Measurements from ENCODE around the gene GMCL2. TPM values are rescaled to one million over a fixed set of nuclear protein-coding genes. Genes with fewer than 3 reads are reported as not detected.
A peak's percentile ranks its signal among the peaks of the same experiment; 100 is the strongest.

Gene GMCL2
- total RNA-seq, 1 donor from 2014 or later: not detected

DNA sequence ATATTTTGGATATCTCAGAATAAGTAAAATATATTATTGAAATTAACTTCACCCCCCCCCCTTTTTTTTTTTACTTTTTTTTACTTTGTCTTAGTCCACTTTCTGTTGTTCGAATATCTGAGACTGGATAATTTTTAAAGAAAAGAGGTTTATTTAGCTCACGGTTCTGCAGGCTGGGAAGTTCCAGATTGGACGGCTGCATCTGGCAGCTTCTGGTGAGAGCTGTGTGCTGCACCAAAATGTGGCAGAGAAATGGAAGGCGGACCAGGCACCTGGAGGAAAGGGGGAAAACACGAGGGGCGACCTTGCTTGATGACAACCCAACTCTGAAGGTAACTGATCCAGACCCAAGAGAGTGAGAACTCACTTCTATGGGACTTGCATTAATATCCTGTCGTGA lies 5.6 kb upstream of the GMCL2 start:
- FAIRE-seq (no peak), DNase-seq (ENCODE audit: low read depth) (no peak)
- no peak overlapping the region for H3K4me3 ChIP-seq (ENCODE audit: low read depth, low read length)
- TF ChIP-seq, protein P1, sequence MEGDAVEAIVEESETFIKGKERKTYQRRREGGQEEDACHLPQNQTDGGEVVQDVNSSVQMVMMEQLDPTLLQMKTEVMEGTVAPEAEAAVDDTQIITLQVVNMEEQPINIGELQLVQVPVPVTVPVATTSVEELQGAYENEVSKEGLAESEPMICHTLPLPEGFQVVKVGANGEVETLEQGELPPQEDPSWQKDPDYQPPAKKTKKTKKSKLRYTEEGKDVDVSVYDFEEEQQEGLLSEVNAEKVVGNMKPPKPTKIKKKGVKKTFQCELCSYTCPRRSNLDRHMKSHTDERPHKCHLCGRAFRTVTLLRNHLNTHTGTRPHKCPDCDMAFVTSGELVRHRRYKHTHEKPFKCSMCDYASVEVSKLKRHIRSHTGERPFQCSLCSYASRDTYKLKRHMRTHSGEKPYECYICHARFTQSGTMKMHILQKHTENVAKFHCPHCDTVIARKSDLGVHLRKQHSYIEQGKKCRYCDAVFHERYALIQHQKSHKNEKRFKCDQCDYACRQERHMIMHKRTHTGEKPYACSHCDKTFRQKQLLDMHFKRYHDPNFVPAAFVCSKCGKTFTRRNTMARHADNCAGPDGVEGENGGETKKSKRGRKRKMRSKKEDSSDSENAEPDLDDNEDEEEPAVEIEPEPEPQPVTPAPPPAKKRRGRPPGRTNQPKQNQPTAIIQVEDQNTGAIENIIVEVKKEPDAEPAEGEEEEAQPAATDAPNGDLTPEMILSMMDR (IDR thresholded peaks at IDR 0.05; ENCODE audit: insufficient read depth, low read length, severe bottlenecking): no peak
- no peaks in the 10 kb centered on the region for H3K36me3 ChIP-seq (ENCODE audit: control insufficient read depth, insufficient read depth, low read length)
- H3K27me3 ChIP-seq (ENCODE audit: control insufficient read depth, insufficient read depth, low read length): peaks cover 7% of the 10 kb centered on the region

DNA sequence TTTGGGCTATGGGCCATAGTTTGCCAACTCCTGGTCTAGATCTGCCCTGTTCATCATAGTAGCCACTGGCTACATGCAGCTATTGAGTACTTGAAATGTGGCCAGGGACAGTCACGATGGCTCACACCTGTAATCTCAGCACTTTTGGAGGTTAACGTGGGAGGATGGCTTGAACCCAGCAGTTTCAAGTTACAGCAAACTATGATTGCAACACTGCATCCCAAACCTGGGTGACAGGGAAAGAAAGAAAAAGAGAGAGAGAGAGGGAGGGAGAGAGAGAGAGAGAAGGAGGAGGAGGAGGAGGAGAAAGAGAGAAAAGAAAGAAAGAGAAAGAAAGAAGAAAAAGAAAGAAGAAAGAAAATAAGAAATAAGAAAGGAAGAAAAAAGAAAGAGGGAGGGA lies 5.1 kb upstream of the GMCL2 start:
- FAIRE-seq (peak; percentile 66), DNase-seq (ENCODE audit: low read depth) (peak; percentile 97)
- H3K27me3 ChIP-seq (ENCODE audit: control insufficient read depth, insufficient read depth, low read length): peaks cover 7% of the 10 kb centered on the region
- no peak overlapping the region for H3K4me3 ChIP-seq (ENCODE audit: low read depth, low read length)
- no peaks in the 10 kb centered on the region for H3K36me3 ChIP-seq (ENCODE audit: control insufficient read depth, insufficient read depth, low read length)
- TF ChIP-seq, protein P1 (IDR thresholded peaks at IDR 0.05; ENCODE audit: insufficient read depth, low read length, severe bottlenecking): no peak

DNA sequence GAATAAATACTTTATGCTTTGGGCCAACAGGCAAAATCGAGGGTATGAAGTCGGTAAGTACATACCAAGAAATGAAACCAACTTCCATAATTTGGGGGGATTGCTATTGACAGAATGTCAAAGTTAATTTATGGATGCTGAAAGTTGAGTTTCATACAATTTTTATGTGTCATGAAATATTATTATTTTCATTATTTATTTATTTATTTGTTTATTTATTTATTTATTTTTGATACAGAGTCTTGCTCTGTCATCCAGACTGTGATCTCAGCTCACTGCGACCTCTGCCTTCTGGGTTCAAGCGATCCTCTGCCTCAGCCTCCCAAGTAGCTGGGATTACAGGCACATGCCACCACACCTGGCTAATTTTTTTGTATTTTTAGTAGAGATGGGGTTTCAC lies 4.5 kb upstream of the GMCL2 start:
- TF ChIP-seq, protein P1 (IDR thresholded peaks at IDR 0.05; ENCODE audit: insufficient read depth, low read length, severe bottlenecking): no peak
- H3K36me3 ChIP-seq (ENCODE audit: control insufficient read depth, insufficient read depth, low read length): no peaks in the 10 kb centered on the region
- no peak overlapping the region for H3K4me3 ChIP-seq (ENCODE audit: low read depth, low read length)
- FAIRE-seq (no peak), DNase-seq (ENCODE audit: low read depth) (no peak)
- H3K27me3 ChIP-seq (ENCODE audit: control insufficient read depth, insufficient read depth, low read length): peaks cover 7% of the 10 kb centered on the region

DNA sequence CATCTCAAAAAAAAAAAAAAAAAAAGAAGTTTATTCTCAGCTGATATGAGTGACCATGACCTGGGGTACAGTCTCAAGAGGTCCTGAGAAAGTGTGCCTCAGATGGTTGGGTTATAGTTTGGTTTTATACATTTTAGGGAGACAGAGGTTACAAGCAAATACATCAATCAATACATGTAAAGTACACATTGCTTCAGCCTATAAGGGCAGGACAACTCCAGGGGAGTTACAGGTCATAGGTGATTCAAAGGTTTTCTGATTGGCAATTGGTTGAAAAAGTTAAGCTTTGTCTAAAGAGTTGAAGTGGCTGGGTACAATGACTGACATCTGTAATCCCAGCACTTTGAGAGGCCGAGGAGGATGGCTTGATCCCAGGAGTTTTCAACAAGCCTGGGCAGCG lies 2.3 kb upstream of the GMCL2 start:
- H3K36me3 ChIP-seq (ENCODE audit: control insufficient read depth, insufficient read depth, low read length): no peaks in the 10 kb centered on the region
- no peak overlapping the region for H3K4me3 ChIP-seq (ENCODE audit: low read depth, low read length)
- peaks cover 4% of the 10 kb centered on the region for H3K27me3 ChIP-seq (ENCODE audit: control insufficient read depth, insufficient read depth, low read length)
- no peak for DNase-seq (ENCODE audit: low read depth)
- TF ChIP-seq, protein P1 (IDR thresholded peaks at IDR 0.05; ENCODE audit: insufficient read depth, low read length, severe bottlenecking): no peak
- no peak for FAIRE-seq

DNA sequence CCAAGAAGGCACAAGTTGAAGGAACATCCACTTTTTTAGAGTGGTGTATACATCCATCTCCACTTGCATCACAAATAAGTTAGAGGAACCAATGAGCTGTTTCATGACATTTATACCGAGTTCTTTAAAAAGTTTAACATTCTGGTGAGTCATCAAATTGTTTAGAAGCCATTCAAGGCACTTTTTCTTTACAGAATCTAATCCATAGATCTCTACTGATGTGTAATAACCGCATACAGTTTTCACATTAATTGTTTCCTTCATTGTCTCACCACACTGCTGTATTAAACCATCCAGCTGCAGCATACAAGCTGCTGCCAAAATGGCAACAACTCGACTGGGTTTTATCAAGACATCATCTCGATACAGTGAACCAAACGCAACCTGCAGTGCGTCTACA lies 744 bp downstream of the GMCL2 start:
- TF ChIP-seq, protein P1 (IDR thresholded peaks at IDR 0.05; ENCODE audit: insufficient read depth, low read length, severe bottlenecking): no peak
- DNase-seq (ENCODE audit: low read depth) (no peak), FAIRE-seq (no peak)
- no peak overlapping the region for H3K4me3 ChIP-seq (ENCODE audit: low read depth, low read length)
- no peaks in the 10 kb centered on the region for H3K36me3 ChIP-seq (ENCODE audit: control insufficient read depth, insufficient read depth, low read length)
- H3K27me3 ChIP-seq (ENCODE audit: control insufficient read depth, insufficient read depth, low read length): no peaks in the 10 kb centered on the region

DNA sequence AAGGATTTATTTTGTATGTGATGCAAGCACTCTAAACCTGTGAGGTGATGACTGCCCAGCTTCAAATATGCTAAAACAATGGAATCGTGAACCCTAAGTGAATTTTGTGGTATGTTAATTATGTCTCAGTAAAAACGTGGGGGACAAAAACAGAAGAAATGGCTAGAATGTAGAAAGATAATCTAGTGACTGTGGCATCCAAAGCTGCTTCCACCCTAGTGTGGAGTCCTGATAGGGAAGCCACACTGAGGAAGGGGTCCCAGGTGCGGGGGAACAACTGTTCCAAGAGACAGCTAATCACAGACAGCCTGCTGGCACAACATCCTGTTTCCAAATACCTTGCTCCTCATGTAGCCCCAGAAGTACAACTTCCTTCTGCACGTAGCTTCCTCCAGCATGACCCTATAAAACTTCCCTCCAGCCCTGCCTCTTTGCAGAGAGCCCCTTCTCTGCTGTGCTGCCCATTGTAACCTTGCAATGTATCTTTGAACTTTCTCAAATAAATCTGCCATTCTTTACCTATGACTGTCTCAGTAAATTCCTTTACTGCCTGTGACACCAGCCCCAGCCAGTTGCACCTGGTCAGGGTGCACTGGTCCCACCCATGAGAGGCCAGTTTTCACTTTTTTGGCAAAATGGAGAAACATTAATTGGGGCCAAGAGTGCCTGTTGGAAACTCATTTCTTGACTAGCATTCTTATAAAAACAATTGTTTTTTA lies 4.9 kb downstream of the GMCL2 start:
- DNase-seq (ENCODE audit: low read depth) (no peak), FAIRE-seq (no peak)
- H3K4me3 ChIP-seq (ENCODE audit: low read depth, low read length): no peak overlapping the region
- no peaks in the 10 kb centered on the region for H3K27me3 ChIP-seq (ENCODE audit: control insufficient read depth, insufficient read depth, low read length)
- no peaks in the 10 kb centered on the region for H3K36me3 ChIP-seq (ENCODE audit: control insufficient read depth, insufficient read depth, low read length)
- TF ChIP-seq, protein P1 (IDR thresholded peaks at IDR 0.05; ENCODE audit: insufficient read depth, low read length, severe bottlenecking): no peak
